IMR-90 (cell line): Measurements from ENCODE around the gene ANK3. TPM values are rescaled to one million over a fixed set of nuclear protein-coding genes. Genes with fewer than 3 reads are reported as not detected.

Experiments
- ATAC-seq: fragments of 200-7000 bp; cut with Tn5 transposase; 2 replicates; pipeline ENCODE4 v1.9.1; 2020; ENCODE audit warnings: low read depth, mild to moderate bottlenecking, moderate library complexity
- BruUV-seq: library from RNA; stranded (reverse); fragments of 400-500 nt; replicated peaks from 2 replicates; lab custom pipeline; 2021; lab: Mats Ljungman, UMichigan
- CTCF ChIA-PET: fragments of 300-600 bp; formaldehyde crosslinking; extraction: SDS; loops from one replicate; lab custom pipeline; 2021; ENCODE audit warnings: antibody characterized with exemption; lab: Yijun Ruan, JAX
- POLR2A ChIA-PET: fragments of 300-600 bp; sonication (Branson Sonifier 250); formaldehyde crosslinking; loops from one replicate; lab custom pipeline; 2022; ENCODE audit warnings: antibody characterized with exemption; ENCODE audit not compliant: unreplicated experiment; lab: Charles Lee
- DNase-seq: peaks from one replicate; pipeline ENCODE4 v3.0.0; 2013
- H2AFZ ChIP-seq: replicated peaks from 2 replicates; pipeline ENCODE3; 2013; ENCODE audit warnings: low read length, mild to moderate bottlenecking; ENCODE audit not compliant: poor library complexity
- H2AK5ac ChIP-seq: 2 replicates; pipeline ENCODE4 v1.6.1; 2013; ENCODE audit warnings: low read depth, low read length, inconsistent platforms
- H2AK9ac ChIP-seq: replicated peaks from 2 replicates; pipeline ENCODE3; 2013; ENCODE audit warnings: mild to moderate bottlenecking, low read depth, low read length, moderate library complexity; ENCODE audit not compliant: poor library complexity
- H2BK120ac ChIP-seq: 2 replicates; pipeline ENCODE4 v1.6.1; 2013; ENCODE audit warnings: low read depth, low read length, inconsistent platforms
- H2BK15ac ChIP-seq: 3 replicates; pipeline ENCODE4 v1.6.1; 2013; ENCODE audit warnings: low read depth, low read length, inconsistent platforms
- H2BK20ac ChIP-seq: 2 replicates; pipeline ENCODE4 v1.6.1; 2013; ENCODE audit warnings: low read depth, mild to moderate bottlenecking, inconsistent platforms, low read length, moderate library complexity
- H2BK5ac ChIP-seq: 2 replicates; pipeline ENCODE4 v1.6.1; 2013; ENCODE audit warnings: mild to moderate bottlenecking, low read depth, low read length, inconsistent platforms; ENCODE audit not compliant: poor library complexity, severe bottlenecking
- H3K14ac ChIP-seq: replicated peaks from 2 replicates; pipeline ENCODE4 v1.6.1; 2013; ENCODE audit warnings: low read depth, low read length, inconsistent platforms
- H3K18ac ChIP-seq: 2 replicates; pipeline ENCODE4 v1.6.1; 2013; ENCODE audit warnings: low read depth, low read length, control low read depth
- H3K23ac ChIP-seq: 2 replicates; pipeline ENCODE4 v1.6.1; 2013; ENCODE audit warnings: low read depth, low read length, inconsistent platforms
- H3K27ac ChIP-seq: 2 replicates; pipeline ENCODE4 v1.5.1; 2013; ENCODE audit warnings: mild to moderate bottlenecking, control low read depth, low read length; ENCODE audit not compliant: insufficient read depth
- H3K27me3 ChIP-seq: 2 replicates; pipeline ENCODE4 v1.6.1; 2013; ENCODE audit warnings: low read length; ENCODE audit not compliant: control insufficient read depth, insufficient read depth
- H3K36me3 ChIP-seq: 2 replicates; pipeline ENCODE4 v1.6.1; 2013; ENCODE audit warnings: low read length, mixed read lengths; ENCODE audit not compliant: control insufficient read depth, insufficient read depth
- H3K4ac ChIP-seq: 2 replicates; pipeline ENCODE4 v1.6.1; 2013; ENCODE audit warnings: low read depth, low read length, inconsistent platforms
- H3K4me1 ChIP-seq: 2 replicates; pipeline ENCODE4 v1.6.1; 2013; ENCODE audit warnings: low read length, mixed read lengths; ENCODE audit not compliant: control insufficient read depth, insufficient read depth
- H3K4me2 ChIP-seq: 2 replicates; pipeline ENCODE4 v1.6.1; 2013; ENCODE audit warnings: low read depth, mild to moderate bottlenecking, control low read depth, low read length, moderate library complexity
- H3K4me3 ChIP-seq: 2 replicates; pipeline ENCODE4 v1.5.1; 2013; ENCODE audit warnings: low read depth, mild to moderate bottlenecking, control low read depth, low read length, moderate library complexity; ENCODE audit not compliant: insufficient read depth
- H3K56ac ChIP-seq: 2 replicates; pipeline ENCODE4 v1.6.1; 2013; ENCODE audit warnings: low read length, inconsistent platforms; ENCODE audit not compliant: insufficient read depth; ENCODE audit errors: extremely low read depth
- H3K79me1 ChIP-seq, 2 experiments: 2 replicates each; pipeline ENCODE4 v1.6.1; 2013; ENCODE audit warnings: low read length in 2 of 2, inconsistent platforms in 1 of 2, low read depth in 1 of 2
- H3K9ac ChIP-seq: 2 replicates; pipeline ENCODE4 v1.6.1; 2013; ENCODE audit warnings: low read depth, low read length, control low read depth
- H3K9me1 ChIP-seq: 2 replicates; pipeline ENCODE4 v1.6.1; 2013; ENCODE audit warnings: low read length, inconsistent platforms; ENCODE audit not compliant: insufficient read depth
- H3K9me3 ChIP-seq: 2 replicates; pipeline ENCODE4 v1.6.1; 2013; ENCODE audit warnings: low read length; ENCODE audit not compliant: control insufficient read depth, insufficient read depth
- H4K20me1 ChIP-seq: 2 replicates; pipeline ENCODE4 v1.6.1; 2013; ENCODE audit warnings: low read length, inconsistent platforms; ENCODE audit not compliant: insufficient read depth
- H4K5ac ChIP-seq: 2 replicates; pipeline ENCODE4 v1.6.1; 2013; ENCODE audit warnings: mild to moderate bottlenecking, low read depth, low read length, control low read depth
- H4K8ac ChIP-seq, 2 experiments: 2 replicates each; pipeline ENCODE4 v1.6.1; 2013; ENCODE audit warnings: low read depth in 2 of 2, low read length in 2 of 2, control low read depth in 1 of 2, inconsistent platforms in 1 of 2
- H4K91ac ChIP-seq: 2 replicates; pipeline ENCODE4 v1.6.1; 2013; ENCODE audit warnings: low read depth, low read length, inconsistent platforms; ENCODE audit not compliant: insufficient read depth
- BHLHE40 ChIP-seq: fragments of 150-350 bp; IDR thresholded peaks from 2 replicates; pipeline ENCODE4 v1.6.1; 2016; ENCODE audit warnings: mild to moderate bottlenecking, low read depth, low read length
- FOS ChIP-seq: fragments of 150-350 bp; IDR thresholded peaks from 2 replicates; pipeline ENCODE4 v1.6.1; 2016; ENCODE audit warnings: low read depth, low read length
- MAFK ChIP-seq: IDR thresholded peaks from 2 replicates; pipeline ENCODE4 v1.6.1; 2012; ENCODE audit warnings: low read depth, low read length, improper control_type of control experiment
- POLR2A ChIP-seq: IDR thresholded peaks from 2 replicates; pipeline ENCODE4 v1.6.1; 2012; ENCODE audit warnings: mild to moderate bottlenecking, low read depth, low read length
- RAD21 ChIP-seq: IDR thresholded peaks from 2 replicates; pipeline ENCODE4 v1.6.1; 2012; ENCODE audit warnings: low read length, improper control_type of control experiment
- RCOR1 ChIP-seq: IDR thresholded peaks from 2 replicates; pipeline ENCODE4 v1.6.1; 2012; ENCODE audit warnings: mild to moderate bottlenecking, low read length, improper control_type of control experiment; ENCODE audit not compliant: insufficient replicate concordance
- RFX5 ChIP-seq: IDR thresholded peaks from 2 replicates; pipeline ENCODE4 v1.8.0; 2012; ENCODE audit warnings: low read depth, mild to moderate bottlenecking, low read length, moderate library complexity
- SMC3 ChIP-seq: fragments of 150-350 bp; IDR thresholded peaks from 2 replicates; pipeline ENCODE4 v1.6.1; 2016; ENCODE audit warnings: low read depth, mild to moderate bottlenecking, antibody characterized with exemption, low read length, moderate library complexity
- dilution Hi-C: fragments of 300-500 bp; cut with HindIII; formaldehyde crosslinking; loops from one replicate; pipeline ENCODE4 v1.14.3; 2018; ENCODE audit warnings: low sequenced_read_pairs; ENCODE audit not compliant: unreplicated experiment
- in situ Hi-C: fragments of 300-500 bp; cut with MboI; formaldehyde crosslinking; loops from 3 replicates; pipeline ENCODE4 v1.14.3; 2019; ENCODE audit warnings: low sequenced_read_pairs, inconsistent platforms, mixed read lengths
- intact Hi-C: fragments of 100-400 bp; cut with micrococcal nuclease; formaldehyde crosslinking; loops from 2 replicates; pipeline ENCODE4 v1.10.0; 2022
- polyA plus RNA-seq, 3 experiments: library from polyadenylated mRNA; depleted of rRNA; stranded (reverse); fragments of >200 nt; gene quantifications; 2 replicates each; pipeline ENCODE4 v1.2.3, GENCODE V29; 2012; ENCODE audit warnings: low replicate concordance in 1 of 3
- total RNA-seq: library from RNA; depleted of rRNA; stranded (reverse); fragments of >200 nt; gene quantifications from 2 replicates; pipeline ENCODE4 v1.2.3, GENCODE V29; 2012
- TF ChIP-seq, protein P1 (sequence below): fragments of 150-350 bp; IDR thresholded peaks from 2 replicates; pipeline ENCODE4 v1.6.1; 2017; ENCODE audit warnings: mild to moderate bottlenecking, antibody characterized with exemption, low read length, low read depth
- TF ChIP-seq, protein P2 (sequence below): conservative IDR thresholded peaks from 2 replicates; pipeline ENCODE4 v1.5.1; 2012; ENCODE audit warnings: mild to moderate bottlenecking, low read depth, low read length, improper control_type of control experiment
- TF ChIP-seq, protein P3 (sequence below): fragments of 150-350 bp; IDR thresholded peaks from 2 replicates; pipeline ENCODE4 v1.6.1; 2016; ENCODE audit warnings: low read depth, mild to moderate bottlenecking, low read length, moderate library complexity, borderline replicate concordance

The ANK3 gene
- total and polyA plus RNA-seq, 2 of the 4 experiments (the other 2 are of a cell fraction), result 0.63 to 1.8 TPM

- no peak overlapping the region for H3K14ac ChIP-seq
- in situ Hi-C loops, result no loop called here
- H2AFZ ChIP-seq, result no peak overlapping the region
- H3K9me3 ChIP-seq, result no peaks in the 10 kb centered on the region
- no peaks in the 10 kb centered on the region for H3K79me1 ChIP-seq
- no peak for TF ChIP-seq BHLHE40
- TF ChIP-seq, protein P1, sequence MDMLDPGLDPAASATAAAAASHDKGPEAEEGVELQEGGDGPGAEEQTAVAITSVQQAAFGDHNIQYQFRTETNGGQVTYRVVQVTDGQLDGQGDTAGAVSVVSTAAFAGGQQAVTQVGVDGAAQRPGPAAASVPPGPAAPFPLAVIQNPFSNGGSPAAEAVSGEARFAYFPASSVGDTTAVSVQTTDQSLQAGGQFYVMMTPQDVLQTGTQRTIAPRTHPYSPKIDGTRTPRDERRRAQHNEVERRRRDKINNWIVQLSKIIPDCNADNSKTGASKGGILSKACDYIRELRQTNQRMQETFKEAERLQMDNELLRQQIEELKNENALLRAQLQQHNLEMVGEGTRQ, result no peak
- TF ChIP-seq RAD21, result no peak
- no peak for TF ChIP-seq RFX5
- no peak for TF ChIP-seq POLR2A
- no peak for TF ChIP-seq RCOR1
- no peak for TF ChIP-seq MAFK
- no peak for TF ChIP-seq SMC3
- TF ChIP-seq, protein P2, sequence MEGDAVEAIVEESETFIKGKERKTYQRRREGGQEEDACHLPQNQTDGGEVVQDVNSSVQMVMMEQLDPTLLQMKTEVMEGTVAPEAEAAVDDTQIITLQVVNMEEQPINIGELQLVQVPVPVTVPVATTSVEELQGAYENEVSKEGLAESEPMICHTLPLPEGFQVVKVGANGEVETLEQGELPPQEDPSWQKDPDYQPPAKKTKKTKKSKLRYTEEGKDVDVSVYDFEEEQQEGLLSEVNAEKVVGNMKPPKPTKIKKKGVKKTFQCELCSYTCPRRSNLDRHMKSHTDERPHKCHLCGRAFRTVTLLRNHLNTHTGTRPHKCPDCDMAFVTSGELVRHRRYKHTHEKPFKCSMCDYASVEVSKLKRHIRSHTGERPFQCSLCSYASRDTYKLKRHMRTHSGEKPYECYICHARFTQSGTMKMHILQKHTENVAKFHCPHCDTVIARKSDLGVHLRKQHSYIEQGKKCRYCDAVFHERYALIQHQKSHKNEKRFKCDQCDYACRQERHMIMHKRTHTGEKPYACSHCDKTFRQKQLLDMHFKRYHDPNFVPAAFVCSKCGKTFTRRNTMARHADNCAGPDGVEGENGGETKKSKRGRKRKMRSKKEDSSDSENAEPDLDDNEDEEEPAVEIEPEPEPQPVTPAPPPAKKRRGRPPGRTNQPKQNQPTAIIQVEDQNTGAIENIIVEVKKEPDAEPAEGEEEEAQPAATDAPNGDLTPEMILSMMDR, result no peak
- TF ChIP-seq, protein P3, sequence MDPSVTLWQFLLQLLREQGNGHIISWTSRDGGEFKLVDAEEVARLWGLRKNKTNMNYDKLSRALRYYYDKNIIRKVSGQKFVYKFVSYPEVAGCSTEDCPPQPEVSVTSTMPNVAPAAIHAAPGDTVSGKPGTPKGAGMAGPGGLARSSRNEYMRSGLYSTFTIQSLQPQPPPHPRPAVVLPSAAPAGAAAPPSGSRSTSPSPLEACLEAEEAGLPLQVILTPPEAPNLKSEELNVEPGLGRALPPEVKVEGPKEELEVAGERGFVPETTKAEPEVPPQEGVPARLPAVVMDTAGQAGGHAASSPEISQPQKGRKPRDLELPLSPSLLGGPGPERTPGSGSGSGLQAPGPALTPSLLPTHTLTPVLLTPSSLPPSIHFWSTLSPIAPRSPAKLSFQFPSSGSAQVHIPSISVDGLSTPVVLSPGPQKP, result no peak
- no peak for TF ChIP-seq FOS
- no peak overlapping the region for H3K23ac ChIP-seq
- ATAC-seq (no peak), DNase-seq (no peak)
- H3K4me2 ChIP-seq, result no peak overlapping the region
- no peak overlapping the region for H4K5ac ChIP-seq
- BruUV-seq, result no TSS peak
- no peak overlapping the region for H4K91ac ChIP-seq
- dilution Hi-C loops, result no loop called here
- no peak overlapping the region for H3K4ac ChIP-seq
- H2BK5ac ChIP-seq, result no peak overlapping the region
- no peak overlapping the region for H2BK20ac ChIP-seq
- H3K9ac ChIP-seq, result no peak overlapping the region
- H2BK15ac ChIP-seq, result no peak overlapping the region
- no peak overlapping the region for H2BK120ac ChIP-seq
- no peak overlapping the region for H3K18ac ChIP-seq
- ChIA-PET CTCF (no interaction called here), POLR2A (no interaction called here)
- H2AK9ac ChIP-seq, result no peak overlapping the region
- H3K56ac ChIP-seq, result no peak overlapping the region
- no peak overlapping the region for H3K27ac ChIP-seq
- H4K8ac ChIP-seq, result no peak overlapping the region
- H3K4me1 ChIP-seq, result 0 out of 2 replicates have a peak, but pooled peaks cover 2% of the 10 kb centered on the region
- H2AK5ac ChIP-seq, result no peak overlapping the region
- peaks cover 4% of the 10 kb centered on the region for H3K27me3 ChIP-seq
- H3K4me3 ChIP-seq, result no peak overlapping the region
- intact Hi-C loops, result no loop called here
- no peaks in the 10 kb centered on the region for H3K36me3 ChIP-seq
- no peaks in the 10 kb centered on the region for H4K20me1 ChIP-seq
- H3K9me1 ChIP-seq, result no peaks in the 10 kb centered on the region
Measured at GRCh38 chr10:60163786-60164185, 225.9 kb downstream of the ANK3 start.
